Panc1 (cell line): Measurements from ENCODE around the gene CIROP. TPM values are rescaled to one million over a fixed set of nuclear protein-coding genes. Genes with fewer than 3 reads are reported as not detected.

Experiments
- ATAC-seq: fragments of 200-7000 bp; cut with Tn5 transposase; 2 replicates; pipeline ENCODE4 v1.9.1; 2020; ENCODE audit warnings: mild to moderate bottlenecking, moderate library complexity
- BruUV-seq: library from RNA; stranded (reverse); fragments of 400-500 nt; replicated peaks from 2 replicates; lab custom pipeline; 2021; lab: Mats Ljungman, UMichigan
- CTCF ChIA-PET: fragments of 300-600 bp; sonication (Branson Sonifier 250); formaldehyde crosslinking; loops from one replicate; lab custom pipeline; 2022; ENCODE audit warnings: antibody characterized with exemption; lab: Charles Lee
- POLR2A ChIA-PET: fragments of 300-600 bp; sonication (Branson Sonifier 250); formaldehyde crosslinking; loops from one replicate; lab custom pipeline; 2022; ENCODE audit warnings: antibody characterized with exemption; lab: Charles Lee
- DNase-seq: peaks from one replicate; pipeline ENCODE4 v3.0.0-alpha.2; 2010; ENCODE audit warnings: low read depth, low spot score
- H3K27ac ChIP-seq: 2 replicates; pipeline ENCODE4 v1.5.1; 2011; ENCODE audit warnings: mild to moderate bottlenecking, low read length, inconsistent platforms
- H3K27me3 ChIP-seq: fragments of 200-500 bp; sonication (Bioruptor generic); 2 replicates; pipeline ENCODE4 v1.6.0; 2014; ENCODE audit warnings: low read length, inconsistent platforms; ENCODE audit not compliant: control insufficient read depth, insufficient read depth
- H3K36me3 ChIP-seq: fragments of 200-500 bp; sonication (Bioruptor generic); 2 replicates; pipeline ENCODE4 v1.5.1; 2014; ENCODE audit warnings: inconsistent platforms, mild to moderate bottlenecking, low read length, moderate library complexity; ENCODE audit not compliant: control insufficient read depth, insufficient read depth
- H3K4me1 ChIP-seq: 2 replicates; pipeline ENCODE4 v1.5.1; 2011; ENCODE audit warnings: inconsistent platforms, mild to moderate bottlenecking, low read length, moderate library complexity; ENCODE audit not compliant: control insufficient read depth, insufficient read depth
- H3K4me3 ChIP-seq, 2 experiments: 2 replicates each; pipeline ENCODE4 v1.5.1; 2011 to 2012; ENCODE audit warnings: low read depth in 2 of 2, low read length in 2 of 2, mild to moderate bottlenecking in 2 of 2, inconsistent platforms in 1 of 2, moderate library complexity in 1 of 2
- H3K9me3 ChIP-seq: fragments of 200-500 bp; sonication (Bioruptor generic); 2 replicates; pipeline ENCODE4 v1.5.1; 2014; ENCODE audit warnings: low read depth, mild to moderate bottlenecking, inconsistent platforms, low read length, moderate library complexity; ENCODE audit not compliant: control insufficient read depth, insufficient read depth
- POLR2AphosphoS5 ChIP-seq: IDR thresholded peaks from 2 replicates; pipeline ENCODE4 v1.6.1; 2012; ENCODE audit warnings: mild to moderate bottlenecking, low read depth, low read length, moderate library complexity
- SIN3A ChIP-seq: IDR thresholded peaks from 2 replicates; pipeline ENCODE4 v1.6.1; 2012; ENCODE audit warnings: low read depth, mild to moderate bottlenecking, low read length, moderate library complexity, borderline replicate concordance; ENCODE audit not compliant: insufficient read depth
- TCF7L2 ChIP-seq: IDR thresholded peaks from 2 replicates; pipeline ENCODE4 v1.6.1; 2011; ENCODE audit warnings: mild to moderate bottlenecking, low read depth, low read length, inconsistent platforms
- in situ Hi-C: cut with HindIII; loops from 2 replicates; pipeline ENCODE4 v1.10.0; 2016; ENCODE audit warnings: low sequenced_read_pairs, low pct_unique_long_range_greater_than_20kb
- intact Hi-C: fragments of 100-400 bp; cut with micrococcal nuclease; formaldehyde crosslinking; loops from one replicate; pipeline ENCODE4 v1.10.0; 2022; ENCODE audit not compliant: unreplicated experiment
- total RNA-seq: library from RNA; stranded (reverse); gene quantifications from one replicate; pipeline ENCODE4 v1.2.1, GENCODE V29; 2021; ENCODE audit not compliant: unreplicated experiment
- TF ChIP-seq, protein P1 (sequence below): fragments of 450-650 bp; IDR thresholded peaks from 2 replicates; pipeline ENCODE4 v1.5.1; 2017; ENCODE audit warnings: mild to moderate bottlenecking
- TF ChIP-seq, protein P2 (sequence below), 2 experiments: IDR thresholded peaks; 2 replicates each; pipeline ENCODE4 v1.6.1; 2011 to 2012; ENCODE audit warnings: low read depth in 2 of 2, control low read depth in 1 of 2, low read length in 1 of 2, mild to moderate bottlenecking in 1 of 2, moderate library complexity in 1 of 2; ENCODE audit not compliant: insufficient read depth in 1 of 2

CIROP gene
- total RNA-seq, 1 experiment from 2014 or later, result not detected

GRCh38 chr14:23089498-23090253 is 15.1 kb downstream of the CIROP start:
- TF ChIP-seq, protein P1, sequence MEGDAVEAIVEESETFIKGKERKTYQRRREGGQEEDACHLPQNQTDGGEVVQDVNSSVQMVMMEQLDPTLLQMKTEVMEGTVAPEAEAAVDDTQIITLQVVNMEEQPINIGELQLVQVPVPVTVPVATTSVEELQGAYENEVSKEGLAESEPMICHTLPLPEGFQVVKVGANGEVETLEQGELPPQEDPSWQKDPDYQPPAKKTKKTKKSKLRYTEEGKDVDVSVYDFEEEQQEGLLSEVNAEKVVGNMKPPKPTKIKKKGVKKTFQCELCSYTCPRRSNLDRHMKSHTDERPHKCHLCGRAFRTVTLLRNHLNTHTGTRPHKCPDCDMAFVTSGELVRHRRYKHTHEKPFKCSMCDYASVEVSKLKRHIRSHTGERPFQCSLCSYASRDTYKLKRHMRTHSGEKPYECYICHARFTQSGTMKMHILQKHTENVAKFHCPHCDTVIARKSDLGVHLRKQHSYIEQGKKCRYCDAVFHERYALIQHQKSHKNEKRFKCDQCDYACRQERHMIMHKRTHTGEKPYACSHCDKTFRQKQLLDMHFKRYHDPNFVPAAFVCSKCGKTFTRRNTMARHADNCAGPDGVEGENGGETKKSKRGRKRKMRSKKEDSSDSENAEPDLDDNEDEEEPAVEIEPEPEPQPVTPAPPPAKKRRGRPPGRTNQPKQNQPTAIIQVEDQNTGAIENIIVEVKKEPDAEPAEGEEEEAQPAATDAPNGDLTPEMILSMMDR, result no peak
- TF ChIP-seq, protein P2, sequence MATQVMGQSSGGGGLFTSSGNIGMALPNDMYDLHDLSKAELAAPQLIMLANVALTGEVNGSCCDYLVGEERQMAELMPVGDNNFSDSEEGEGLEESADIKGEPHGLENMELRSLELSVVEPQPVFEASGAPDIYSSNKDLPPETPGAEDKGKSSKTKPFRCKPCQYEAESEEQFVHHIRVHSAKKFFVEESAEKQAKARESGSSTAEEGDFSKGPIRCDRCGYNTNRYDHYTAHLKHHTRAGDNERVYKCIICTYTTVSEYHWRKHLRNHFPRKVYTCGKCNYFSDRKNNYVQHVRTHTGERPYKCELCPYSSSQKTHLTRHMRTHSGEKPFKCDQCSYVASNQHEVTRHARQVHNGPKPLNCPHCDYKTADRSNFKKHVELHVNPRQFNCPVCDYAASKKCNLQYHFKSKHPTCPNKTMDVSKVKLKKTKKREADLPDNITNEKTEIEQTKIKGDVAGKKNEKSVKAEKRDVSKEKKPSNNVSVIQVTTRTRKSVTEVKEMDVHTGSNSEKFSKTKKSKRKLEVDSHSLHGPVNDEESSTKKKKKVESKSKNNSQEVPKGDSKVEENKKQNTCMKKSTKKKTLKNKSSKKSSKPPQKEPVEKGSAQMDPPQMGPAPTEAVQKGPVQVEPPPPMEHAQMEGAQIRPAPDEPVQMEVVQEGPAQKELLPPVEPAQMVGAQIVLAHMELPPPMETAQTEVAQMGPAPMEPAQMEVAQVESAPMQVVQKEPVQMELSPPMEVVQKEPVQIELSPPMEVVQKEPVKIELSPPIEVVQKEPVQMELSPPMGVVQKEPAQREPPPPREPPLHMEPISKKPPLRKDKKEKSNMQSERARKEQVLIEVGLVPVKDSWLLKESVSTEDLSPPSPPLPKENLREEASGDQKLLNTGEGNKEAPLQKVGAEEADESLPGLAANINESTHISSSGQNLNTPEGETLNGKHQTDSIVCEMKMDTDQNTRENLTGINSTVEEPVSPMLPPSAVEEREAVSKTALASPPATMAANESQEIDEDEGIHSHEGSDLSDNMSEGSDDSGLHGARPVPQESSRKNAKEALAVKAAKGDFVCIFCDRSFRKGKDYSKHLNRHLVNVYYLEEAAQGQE (IDR thresholded peaks at IDR 0.05; ENCODE audit: insufficient read depth in 1 of 2, low read depth in 2 of 2, low read length in 1 of 2), result no peak
- TF ChIP-seq TCF7L2 (no peak), SIN3A (no peak), POLR2AphosphoS5 (no peak)
- CTCF ChIA-PET, result no interaction called here
- DNase-seq (no peak), ATAC-seq (no peak)
- peaks cover 56% of the 10 kb centered on the region for H3K36me3 ChIP-seq
- H3K9me3 ChIP-seq, result no peaks in the 10 kb centered on the region
- no peak overlapping the region for H3K4me3 ChIP-seq
- no TSS peak for BruUV-seq
- H3K27ac ChIP-seq, result no peak overlapping the region
- POLR2A ChIA-PET, result no interaction called here
- H3K4me1 ChIP-seq, result peaks cover 6% of the 10 kb centered on the region; the same call in 1 of the 2 replicates
- intact Hi-C loops (no loop called here), in situ Hi-C loops (no loop called here)
- H3K27me3 ChIP-seq, result no peaks in the 10 kb centered on the region

- no peak for TF ChIP-seq SIN3A
- TF ChIP-seq, protein P1, result no peak
- TF ChIP-seq, protein P2 (IDR thresholded peaks at IDR 0.05; ENCODE audit: insufficient read depth in 1 of 2, low read depth in 2 of 2, low read length in 1 of 2), result no peak
- no peak for TF ChIP-seq TCF7L2
- TF ChIP-seq POLR2AphosphoS5, result no peak
- Histone ChIP-seq H3K9me3 (no peaks in the 10 kb centered on the region), H3K36me3 (peaks cover 41% of the 10 kb centered on the region), H3K27me3 (no peaks in the 10 kb centered on the region), H3K27ac (no peak overlapping the region), H3K4me3 (no peak overlapping the region), H3K4me1 (no peaks in the 10 kb centered on the region)
- ATAC-seq (no peak), DNase-seq (no peak)
- ChIA-PET CTCF (no interaction called here), POLR2A (no interaction called here)
- intact Hi-C loops (no loop called here), in situ Hi-C loops (no loop called here)
- no TSS peak for BruUV-seq
Measured at GRCh38 chr14:23086565-23086964, 18.2 kb downstream of the CIROP start.
